HG03039 (cell line): ENCODE results near the gene AIF1.

ENCODE experiments used
- ATAC-seq: cut with Tn5 transposase; IDR thresholded peaks from one replicate; pipeline ENCODE4 v1.9.1; 2021; ENCODE audit warnings: mild to moderate bottlenecking, moderate library complexity; ENCODE audit not compliant: unreplicated experiment

AIF1 gene

GRCh38 chr6:31614684-31615578 lies at the start of gene AIF1:
Gene AIF1 (plus strand): TSS chr6:31615234. CDS start chr6:31615330, 96 bp downstream.
- no peak for ATAC-seq

- ATAC-seq, result no peak
Observed at GRCh38 chr6:31567531-31568370, 47.3 kb upstream of the AIF1 start.

DNA sequence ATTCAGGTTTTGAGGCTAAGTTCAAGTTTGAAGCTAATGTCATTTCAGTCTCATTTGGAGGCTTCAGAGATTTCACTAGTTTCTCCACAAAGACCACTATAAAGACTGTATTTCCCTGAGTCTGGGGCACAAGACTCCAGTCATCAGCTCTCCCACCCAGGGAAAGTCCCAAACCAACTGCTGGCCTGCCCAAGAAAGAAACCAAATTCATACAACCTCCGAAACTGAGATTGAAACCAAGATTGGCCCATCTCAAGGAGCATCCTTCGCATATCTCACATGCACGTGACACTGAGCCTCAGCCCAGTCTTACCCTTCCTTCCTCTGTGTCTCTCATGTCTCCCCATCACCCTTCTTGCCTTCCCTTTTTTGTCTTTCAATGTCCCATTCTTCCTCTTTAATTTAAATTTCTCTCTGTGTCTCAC lies 46.5 kb upstream of the AIF1 start:
- ATAC-seq, result peak; percentile 51

GRCh38 chr6:31569861-31570536 lies 45.0 kb upstream of the AIF1 start:
- ATAC-seq, result no peak

DNA sequence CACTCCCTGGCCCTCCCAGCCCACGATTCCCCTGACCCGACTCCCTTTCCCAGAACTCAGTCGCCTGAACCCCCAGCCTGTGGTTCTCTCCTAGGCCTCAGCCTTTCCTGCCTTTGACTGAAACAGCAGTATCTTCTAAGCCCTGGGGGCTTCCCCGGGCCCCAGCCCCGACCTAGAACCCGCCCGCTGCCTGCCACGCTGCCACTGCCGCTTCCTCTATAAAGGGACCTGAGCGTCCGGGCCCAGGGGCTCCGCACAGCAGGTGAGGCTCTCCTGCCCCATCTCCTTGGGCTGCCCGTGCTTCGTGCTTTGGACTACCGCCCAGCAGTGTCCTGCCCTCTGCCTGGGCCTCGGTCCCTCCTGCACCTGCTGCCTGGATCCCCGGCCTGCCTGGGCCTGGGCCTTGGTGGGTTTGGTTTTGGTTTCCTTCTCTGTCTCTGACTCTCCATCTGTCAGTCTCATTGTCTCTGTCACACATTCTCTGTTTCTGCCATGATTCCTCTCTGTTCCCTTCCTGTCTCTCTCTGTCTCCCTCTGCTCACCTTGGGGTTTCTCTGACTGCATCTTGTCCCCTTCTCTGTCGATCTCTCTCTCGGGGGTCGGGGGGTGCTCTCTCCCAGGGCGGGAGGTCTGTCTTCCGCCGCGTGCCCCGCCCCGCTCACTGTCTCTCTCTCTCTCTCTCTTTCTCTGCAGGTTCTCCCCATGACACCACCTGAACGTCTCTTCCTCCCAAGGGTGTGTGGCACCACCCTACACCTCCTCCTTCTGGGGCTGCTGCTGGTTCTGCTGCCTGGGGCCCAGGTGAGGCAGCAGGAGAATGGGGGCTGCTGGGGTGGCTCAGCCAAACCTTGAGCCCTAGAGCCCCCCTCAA lies 42.8 kb upstream of the AIF1 start, which contains the start of gene LTA:
TSS of gene LTA (plus strand) at position 249 of the 871 bp plus-strand sequence. CDS start at position 703, 454 bp downstream.
- peak; percentile 28 for ATAC-seq

DNA sequence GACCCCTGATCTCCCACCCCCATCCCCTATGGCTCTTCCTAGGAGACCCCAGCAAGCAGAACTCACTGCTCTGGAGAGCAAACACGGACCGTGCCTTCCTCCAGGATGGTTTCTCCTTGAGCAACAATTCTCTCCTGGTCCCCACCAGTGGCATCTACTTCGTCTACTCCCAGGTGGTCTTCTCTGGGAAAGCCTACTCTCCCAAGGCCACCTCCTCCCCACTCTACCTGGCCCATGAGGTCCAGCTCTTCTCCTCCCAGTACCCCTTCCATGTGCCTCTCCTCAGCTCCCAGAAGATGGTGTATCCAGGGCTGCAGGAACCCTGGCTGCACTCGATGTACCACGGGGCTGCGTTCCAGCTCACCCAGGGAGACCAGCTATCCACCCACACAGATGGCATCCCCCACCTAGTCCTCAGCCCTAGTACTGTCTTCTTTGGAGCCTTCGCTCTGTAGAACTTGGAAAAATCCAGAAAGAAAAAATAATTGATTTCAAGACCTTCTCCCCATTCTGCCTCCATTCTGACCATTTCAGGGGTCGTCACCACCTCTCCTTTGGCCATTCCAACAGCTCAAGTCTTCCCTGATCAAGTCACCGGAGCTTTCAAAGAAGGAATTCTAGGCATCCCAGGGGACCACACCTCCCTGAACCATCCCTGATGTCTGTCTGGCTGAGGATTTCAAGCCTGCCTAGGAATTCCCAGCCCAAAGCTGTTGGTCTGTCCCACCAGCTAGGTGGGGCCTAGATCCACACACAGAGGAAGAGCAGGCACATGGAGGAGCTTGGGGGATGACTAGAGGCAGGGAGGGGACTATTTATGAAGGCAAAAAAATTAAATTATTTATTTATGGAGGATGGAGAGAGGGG lies 41.6 kb upstream of the AIF1 start:
- ATAC-seq, result no peak

GRCh38 chr6:31574106-31575061 lies 40.6 kb upstream of the AIF1 start:
- ATAC-seq, result no peak

DNA sequence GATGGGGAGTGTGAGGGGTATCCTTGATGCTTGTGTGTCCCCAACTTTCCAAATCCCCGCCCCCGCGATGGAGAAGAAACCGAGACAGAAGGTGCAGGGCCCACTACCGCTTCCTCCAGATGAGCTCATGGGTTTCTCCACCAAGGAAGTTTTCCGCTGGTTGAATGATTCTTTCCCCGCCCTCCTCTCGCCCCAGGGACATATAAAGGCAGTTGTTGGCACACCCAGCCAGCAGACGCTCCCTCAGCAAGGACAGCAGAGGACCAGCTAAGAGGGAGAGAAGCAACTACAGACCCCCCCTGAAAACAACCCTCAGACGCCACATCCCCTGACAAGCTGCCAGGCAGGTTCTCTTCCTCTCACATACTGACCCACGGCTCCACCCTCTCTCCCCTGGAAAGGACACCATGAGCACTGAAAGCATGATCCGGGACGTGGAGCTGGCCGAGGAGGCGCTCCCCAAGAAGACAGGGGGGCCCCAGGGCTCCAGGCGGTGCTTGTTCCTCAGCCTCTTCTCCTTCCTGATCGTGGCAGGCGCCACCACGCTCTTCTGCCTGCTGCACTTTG lies 39.6 kb upstream of the AIF1 start, which contains the start of gene TNF:
TSS of gene TNF (plus strand) at position 231 of the 567 bp plus-strand sequence. CDS start at position 408, 177 bp downstream.
- no peak for ATAC-seq

DNA sequence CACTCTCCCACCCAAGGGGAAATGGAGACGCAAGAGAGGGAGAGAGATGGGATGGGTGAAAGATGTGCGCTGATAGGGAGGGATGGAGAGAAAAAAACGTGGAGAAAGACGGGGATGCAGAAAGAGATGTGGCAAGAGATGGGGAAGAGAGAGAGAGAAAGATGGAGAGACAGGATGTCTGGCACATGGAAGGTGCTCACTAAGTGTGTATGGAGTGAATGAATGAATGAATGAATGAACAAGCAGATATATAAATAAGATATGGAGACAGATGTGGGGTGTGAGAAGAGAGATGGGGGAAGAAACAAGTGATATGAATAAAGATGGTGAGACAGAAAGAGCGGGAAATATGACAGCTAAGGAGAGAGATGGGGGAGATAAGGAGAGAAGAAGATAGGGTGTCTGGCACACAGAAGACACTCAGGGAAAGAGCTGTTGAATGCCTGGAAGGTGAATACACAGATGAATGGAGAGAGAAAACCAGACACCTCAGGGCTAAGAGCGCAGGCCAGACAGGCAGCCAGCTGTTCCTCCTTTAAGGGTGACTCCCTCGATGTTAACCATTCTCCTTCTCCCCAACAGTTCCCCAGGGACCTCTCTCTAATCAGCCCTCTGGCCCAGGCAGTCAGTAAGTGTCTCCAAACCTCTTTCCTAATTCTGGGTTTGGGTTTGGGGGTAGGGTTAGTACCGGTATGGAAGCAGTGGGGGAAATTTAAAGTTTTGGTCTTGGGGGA lies 38.9 kb upstream of the AIF1 start:
- ATAC-seq, result no peak

GRCh38 chr6:31576897-31577578 lies 38.0 kb upstream of the AIF1 start:
- no peak for ATAC-seq

- ATAC-seq, result no peak
Observed at GRCh38 chr6:31577579-31577966, 37.5 kb upstream of the AIF1 start.

DNA sequence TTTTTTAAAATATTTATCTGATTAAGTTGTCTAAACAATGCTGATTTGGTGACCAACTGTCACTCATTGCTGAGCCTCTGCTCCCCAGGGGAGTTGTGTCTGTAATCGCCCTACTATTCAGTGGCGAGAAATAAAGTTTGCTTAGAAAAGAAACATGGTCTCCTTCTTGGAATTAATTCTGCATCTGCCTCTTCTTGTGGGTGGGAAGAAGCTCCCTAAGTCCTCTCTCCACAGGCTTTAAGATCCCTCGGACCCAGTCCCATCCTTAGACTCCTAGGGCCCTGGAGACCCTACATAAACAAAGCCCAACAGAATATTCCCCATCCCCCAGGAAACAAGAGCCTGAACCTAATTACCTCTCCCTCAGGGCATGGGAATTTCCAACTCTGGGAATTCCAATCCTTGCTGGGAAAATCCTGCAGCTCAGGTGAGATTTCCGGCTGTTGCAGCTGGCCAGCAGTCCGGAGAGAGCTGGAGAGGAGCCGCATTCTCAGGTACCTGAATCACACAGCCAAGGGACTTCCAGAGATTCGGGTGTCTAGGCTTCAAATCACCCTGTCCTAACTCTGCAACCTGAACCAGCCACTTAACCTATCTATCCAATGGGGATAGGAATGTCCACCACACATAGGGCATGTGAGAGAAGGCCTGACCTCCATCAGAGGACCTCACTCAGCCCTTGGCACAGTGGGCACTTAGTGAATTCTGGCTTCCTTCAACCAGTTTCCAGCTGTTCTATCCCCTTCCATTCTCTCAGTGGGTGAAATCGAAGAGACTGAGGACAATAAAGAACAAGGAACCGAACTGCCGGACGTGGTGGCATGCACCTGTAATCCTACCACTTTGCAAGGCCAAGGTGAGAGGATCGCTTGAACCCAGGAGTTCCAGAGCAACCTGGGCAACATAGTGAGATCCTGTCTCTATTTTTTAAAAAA lies 36.6 kb upstream of the AIF1 start:
- no peak for ATAC-seq

- no peak for ATAC-seq
Observed at GRCh38 chr6:31579119-31579505, 35.9 kb upstream of the AIF1 start.

- no peak for ATAC-seq
Observed at GRCh38 chr6:31579546-31580437, 35.2 kb upstream of the AIF1 start.
